Psoas muscle (tissue), 8 donors: ENCODE measurements around the gene NEBL. TPM values are rescaled to one million over a fixed set of nuclear protein-coding genes. Genes with fewer than 3 reads are reported as not detected.

ENCODE experiments used
- ATAC-seq, 4 donors: fragments of 200-7000 bp; cut with Tn5 transposase; one replicate each; pipeline ENCODE4 v1.9.1; 2020; ENCODE audit warnings: moderate library complexity in 3 of 4, mild to moderate bottlenecking in 2 of 4
- DNase-seq, 2 donors: peaks; one replicate each; pipeline ENCODE4 v3.0.0-alpha.2; 2020
- H3K27ac ChIP-seq: fragments of 200-600 bp; one replicate; pipeline ENCODE4 v1.8.0; 2022
- H3K27me3 ChIP-seq, 3 donors: fragments of 200-600 bp in 1 of 3; one replicate each; pipeline versions ENCODE4 v1.6.1 to v1.8.0; 2013 to 2022; ENCODE audit warnings: low read length in 2 of 3, mild to moderate bottlenecking in 2 of 3, moderate library complexity in 1 of 3; ENCODE audit not compliant: insufficient read depth in 3 of 3
- H3K36me3 ChIP-seq, 2 donors: fragments of 200-600 bp in 1 of 2; one replicate each; pipeline versions ENCODE4 v1.6.1 to v1.8.0; 2013 to 2022; ENCODE audit warnings: low read depth in 1 of 2, mild to moderate bottlenecking in 1 of 2, moderate library complexity in 1 of 2; ENCODE audit not compliant: insufficient read depth in 1 of 2
- H3K4me1 ChIP-seq: fragments of 200-600 bp; one replicate; pipeline ENCODE4 v1.8.0; 2022
- H3K4me3 ChIP-seq: fragments of 200-600 bp; one replicate; pipeline ENCODE4 v1.8.0; 2022; ENCODE audit warnings: mild to moderate bottlenecking
- H3K9me3 ChIP-seq: fragments of 200-600 bp; one replicate; pipeline ENCODE4 v1.8.0; 2022
- CTCF ChIP-seq: fragments of 200-600 bp; IDR thresholded peaks from one replicate; pipeline ENCODE4 v1.8.0; 2022; ENCODE audit warnings: antibody characterized with exemption
- WGBS, 3 donors: extraction: QIAGEN DNeasy Blood & Tissue Kit; methylation state at CpG; one replicate each; pipeline versions ENCODE4 v1.1.6 to v1.1.7; 2013; 5-methylcytosine and 5-hydroxymethylcytosine counted together
- intact Hi-C, 2 donors: fragments of 100-400 bp; cut with DNase I; formaldehyde crosslinking; loops; one replicate each; pipeline versions ENCODE4 v1.11.0 to v1.14.2; 2022
- polyA plus RNA-seq, 3 donors: library from polyadenylated mRNA; stranded (reverse); fragments of 200-250 nt; gene quantifications; one replicate each; pipeline ENCODE4 v1.2.3, GENCODE V29; 2013
- total RNA-seq, 4 donors: library from RNA; stranded (reverse); fragmentation: NEBNext Ultra II Directional in 2 of 4; extraction: Animal tissue kit (Norgen Biotek cat#: 25700) in 2 of 4; gene quantifications; one replicate each; pipeline versions ENCODE4 v1.2.1 to v1.2.4, GENCODE V29; 2021 to 2023
- donor health status: healthy with polysubstance abuse.
- donor health status: DM: no; HTN: no; CAD: no; lungs with moderate emphysema.
- donor health status: Bipolar disorder and iron deficiency.
- donor health status: healthy.
- donor health status: DM: yes; HTN: yes; CAD: no.
- donor health status: DM: no; HTN: no; CAD: no.
- donor health status: DM: no; HTN: no; CAD: no.
- donor health status: DM: yes; HTN: yes; CAD: no.

NEBL gene
- total and polyA plus RNA-seq, 7 donors = 0.35 to 1.5 (median 0.89) TPM

DNA sequence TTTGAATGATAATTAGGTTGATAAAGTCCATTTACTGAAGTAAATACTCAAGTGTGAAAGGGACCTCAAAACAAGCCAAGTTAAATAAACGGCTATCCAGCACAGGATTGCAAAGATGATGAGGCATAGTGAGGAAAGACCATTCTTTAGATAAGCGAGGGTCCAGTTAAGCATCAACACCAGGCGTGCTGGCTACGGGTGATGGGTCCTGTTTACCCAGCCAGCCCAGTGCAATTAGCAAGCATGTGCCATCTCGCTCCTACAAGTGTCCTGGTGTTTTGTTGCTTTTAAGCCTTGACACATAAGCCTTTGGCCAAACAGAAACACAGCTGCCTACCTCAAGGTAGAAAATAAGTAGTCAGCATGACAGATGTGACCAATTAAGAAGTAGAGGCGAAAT, 7.1 kb downstream of the NEBL start:
- H3K4me1 ChIP-seq = no peaks in the 10 kb centered on the region
- no peaks in the 10 kb centered on the region for H3K36me3 ChIP-seq
- TF ChIP-seq CTCF = no peak
- ATAC-seq (no peak), DNase-seq (no peak)
- no peak overlapping the region for H3K4me3 ChIP-seq
- intact Hi-C loops = loop anchor here in 1 of 2 donors (5.0 kb wide), 1 partner anchor 398 kb away; no protein-coding TSS in a partner anchor
- no peaks in the 10 kb centered on the region for H3K9me3 ChIP-seq
- WGBS, 3 donors = 41 to 51% (median 50%) methylated on average over 6 of the region's 6 CpGs
- no peaks in the 10 kb centered on the region for H3K27me3 ChIP-seq
- no peak overlapping the region for H3K27ac ChIP-seq

DNA sequence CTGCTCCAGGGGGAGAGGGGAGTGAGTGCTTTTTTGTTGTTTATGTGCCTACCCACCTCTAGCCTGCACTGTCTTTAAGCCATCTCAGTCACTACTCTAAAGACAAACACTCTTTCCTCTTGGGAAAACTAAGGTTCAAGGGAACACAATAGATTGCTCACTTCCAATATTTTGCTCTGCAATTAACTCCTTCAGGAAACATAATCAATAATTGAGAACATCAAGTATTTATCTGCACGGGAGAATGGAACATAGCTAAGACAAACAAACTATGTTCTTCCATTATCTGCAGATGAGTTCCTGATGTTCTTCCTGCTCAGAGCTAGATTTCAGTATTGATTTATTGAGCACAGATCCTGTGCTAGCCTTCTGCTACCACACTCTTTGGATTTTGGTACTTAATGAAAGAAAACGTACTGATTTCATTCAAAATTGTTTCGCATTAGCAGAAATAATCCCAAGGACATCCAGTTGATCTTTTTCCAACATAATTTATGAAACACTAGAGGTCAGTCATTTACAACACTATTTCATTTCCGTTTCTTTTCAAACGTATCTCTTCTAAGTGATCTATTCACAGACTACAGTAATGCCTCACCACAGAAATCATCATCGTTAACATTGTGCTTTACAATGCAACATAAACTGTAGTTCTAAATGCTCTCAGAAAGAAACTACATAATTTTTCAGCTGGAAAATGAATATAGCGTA, 8.3 kb downstream of the NEBL start:
- ATAC-seq = no peak
- DNase-seq = no peak
- Histone ChIP-seq H3K27ac (no peak overlapping the region), H3K9me3 (no peaks in the 10 kb centered on the region), H3K4me3 (no peak overlapping the region), H3K36me3 (no peaks in the 10 kb centered on the region), H3K27me3 (no peaks in the 10 kb centered on the region), H3K4me1 (no peaks in the 10 kb centered on the region)
- WGBS, 3 donors = 39 to 47% (median 40%) methylated on average over 7 of the region's 7 CpGs
- no peak for TF ChIP-seq CTCF
- intact Hi-C loops = no loop called here

DNA sequence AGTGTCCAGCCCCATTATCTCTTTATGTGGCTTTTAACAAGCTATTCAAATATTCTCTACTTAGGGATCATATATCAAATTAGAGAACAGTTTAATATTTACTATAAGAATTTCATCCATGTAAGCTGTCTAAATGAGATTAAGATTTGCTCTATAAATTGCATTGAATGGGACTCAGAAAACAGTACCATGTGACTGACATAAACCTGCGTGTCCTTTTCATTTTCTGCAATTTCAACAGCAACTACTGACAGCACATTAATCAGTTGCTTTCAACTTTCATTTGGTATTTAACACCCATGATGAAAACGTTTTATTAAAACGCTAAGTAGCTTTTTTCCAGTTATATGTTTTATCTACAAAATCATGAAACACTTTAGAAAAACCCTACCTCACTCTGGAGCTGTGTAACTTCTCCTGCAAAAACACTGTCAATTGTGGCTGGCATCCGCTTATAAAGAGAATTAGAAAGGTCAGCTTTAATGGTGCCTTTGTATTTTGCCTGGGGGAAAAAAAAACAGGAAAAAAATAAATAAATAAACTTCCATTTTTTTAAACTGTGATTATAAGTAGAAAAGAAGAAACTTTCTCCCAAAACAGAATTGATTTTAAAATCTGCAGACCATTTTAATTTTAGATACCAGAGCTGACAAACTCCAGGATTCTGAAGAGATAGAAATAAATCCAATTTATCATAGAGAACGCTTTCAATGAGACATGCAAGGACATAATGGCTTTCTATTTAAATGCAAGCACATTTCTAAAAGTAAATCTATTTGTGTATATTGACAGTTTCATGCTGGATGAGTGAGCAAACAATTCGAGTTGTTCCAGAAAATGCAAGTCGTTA, 9.2 kb downstream of the NEBL start:
- no peaks in the 10 kb centered on the region for H3K4me1 ChIP-seq
- no peaks in the 10 kb centered on the region for H3K36me3 ChIP-seq
- H3K27me3 ChIP-seq = no peaks in the 10 kb centered on the region
- no peak overlapping the region for H3K4me3 ChIP-seq
- no peaks in the 10 kb centered on the region for H3K9me3 ChIP-seq
- ATAC-seq (no peak), DNase-seq (no peak)
- 62 to 67% (median 62%) methylated on average over 7 of the region's 7 CpGs for WGBS, 3 donors
- TF ChIP-seq CTCF = no peak
- H3K27ac ChIP-seq = no peak overlapping the region
- intact Hi-C loops = no loop called here

- H3K36me3 ChIP-seq = no peaks in the 10 kb centered on the region
- H3K4me1 ChIP-seq = no peaks in the 10 kb centered on the region
These were observed 11.4 kb downstream of the NEBL start for GRCh38 chr10:20885678-20886077.

More at GRCh38 chr10:20885678-20886077, 11.4 kb downstream of the NEBL start:
- Histone ChIP-seq H3K9me3 (no peaks in the 10 kb centered on the region), H3K27me3 (no peaks in the 10 kb centered on the region), H3K4me3 (no peak overlapping the region), H3K27ac (no peak overlapping the region)
- TF ChIP-seq CTCF = no peak
- ATAC-seq = no peak
- no peak for DNase-seq
- intact Hi-C loops = no loop called here
- WGBS, 3 donors = 22 to 31% (median 29%) methylated on average over 3 of the region's 3 CpGs
